ENCODE measurements around the gene LRRC30. TPM values are rescaled to one million over a fixed set of nuclear protein-coding genes. Genes with fewer than 3 reads are reported as not detected.

Gene LRRC30
- total RNA-seq (2014; rRNA removed; shearing (Covaris generic); ENCODE audit: low replicate concordance): not detected in 2 replicates

- no peaks in the 10 kb centered on the region for H4K20me1 ChIP-seq (ENCODE audit: insufficient read depth, low read depth, low read length)
- no peak within 1 kb of the TSS for H3K9ac ChIP-seq (ENCODE audit: low read length)
- no peaks in the 10 kb centered on the region for H3K36me3 ChIP-seq (ENCODE audit: insufficient read depth, low read length)
- no peak for DNase-seq
- H3K27ac ChIP-seq (ENCODE audit: low read length): no peak within 1 kb of the TSS
- no peaks in the 10 kb centered on the region for H3K79me2 ChIP-seq (ENCODE audit: low read length)
- no peaks in the 10 kb centered on the region for H3K4me1 ChIP-seq (ENCODE audit: low read length)
- no peaks in the 10 kb centered on the region for H3K9me3 ChIP-seq (ENCODE audit: low read length)
- no peaks in the 10 kb centered on the region for H3K27me3 ChIP-seq (ENCODE audit: low read length)
- no peak within 1 kb of the TSS for H3K4me3 ChIP-seq (ENCODE audit: low read length)
- H3K4me2 ChIP-seq (ENCODE audit: low read depth, low read length, poor library complexity, severe bottlenecking): no peak within 1 kb of the TSS
- H2AFZ ChIP-seq (ENCODE audit: low read length): no peak within 1 kb of the TSS
- H3K9me2 ChIP-seq (replicated peaks; ENCODE audit: insufficient read depth, low read length): no peaks in the 10 kb centered on the region
Measured at GRCh38 chr18:7230626-7231349, at the start of gene LRRC30. Gene LRRC30 (plus strand): TSS chr18:7231089. CDS start chr18:7231139, 50 bp downstream.

GRCh38 chr18:7185701-7186100, 45.2 kb upstream of the LRRC30 start:
- H3K9me3 ChIP-seq (ENCODE audit: low read length): peaks cover 4% of the 10 kb centered on the region; the same call in 1 of the 2 replicates
- no peak overlapping the region for H2AFZ ChIP-seq (ENCODE audit: low read length)
- no peak overlapping the region for H3K4me3 ChIP-seq (ENCODE audit: low read length)
- H3K79me2 ChIP-seq (ENCODE audit: low read length): no peaks in the 10 kb centered on the region
- no peaks in the 10 kb centered on the region for H3K9me2 ChIP-seq (replicated peaks; ENCODE audit: insufficient read depth, low read length)
- H3K9ac ChIP-seq (ENCODE audit: low read length): no peak overlapping the region
- DNase-seq: no peak
- no peaks in the 10 kb centered on the region for H3K36me3 ChIP-seq (ENCODE audit: insufficient read depth, low read length)
- no peak overlapping the region for H3K4me2 ChIP-seq (ENCODE audit: low read depth, low read length, poor library complexity, severe bottlenecking)
- H3K27me3 ChIP-seq (ENCODE audit: low read length): no peaks in the 10 kb centered on the region
- no peaks in the 10 kb centered on the region for H4K20me1 ChIP-seq (ENCODE audit: insufficient read depth, low read depth, low read length)
- H3K27ac ChIP-seq (ENCODE audit: low read length): no peak overlapping the region
- no peaks in the 10 kb centered on the region for H3K4me1 ChIP-seq (ENCODE audit: low read length)

- Histone ChIP-seq H3K9ac (ENCODE audit: low read length) (no peak overlapping the region), H3K9me2 (replicated peaks; ENCODE audit: insufficient read depth, low read length) (no peaks in the 10 kb centered on the region), H3K4me2 (ENCODE audit: low read depth, low read length, poor library complexity, severe bottlenecking) (no peak overlapping the region), H3K27me3 (ENCODE audit: low read length) (no peaks in the 10 kb centered on the region), H3K4me3 (ENCODE audit: low read length) (no peak overlapping the region), H4K20me1 (ENCODE audit: insufficient read depth, low read depth, low read length) (no peaks in the 10 kb centered on the region), H3K4me1 (ENCODE audit: low read length) (no peaks in the 10 kb centered on the region), H3K27ac (ENCODE audit: low read length) (no peak overlapping the region), H2AFZ (ENCODE audit: low read length) (no peak overlapping the region), H3K36me3 (ENCODE audit: insufficient read depth, low read length) (no peaks in the 10 kb centered on the region), H3K9me3 (ENCODE audit: low read length) (peaks cover 1% of the 10 kb centered on the region; the same call in 1 of the 2 replicates), H3K79me2 (ENCODE audit: low read length) (no peaks in the 10 kb centered on the region)
- DNase-seq: no peak
Measured at GRCh38 chr18:7190547-7191156, 40.2 kb upstream of the LRRC30 start.

- no peak overlapping the region for H3K4me3 ChIP-seq (ENCODE audit: low read length)
- H3K27ac ChIP-seq (ENCODE audit: low read length): no peak overlapping the region
- H3K27me3 ChIP-seq (ENCODE audit: low read length): no peaks in the 10 kb centered on the region
- no peaks in the 10 kb centered on the region for H3K79me2 ChIP-seq (ENCODE audit: low read length)
- no peaks in the 10 kb centered on the region for H3K36me3 ChIP-seq (ENCODE audit: insufficient read depth, low read length)
- no peaks in the 10 kb centered on the region for H3K4me1 ChIP-seq (ENCODE audit: low read length)
- H2AFZ ChIP-seq (ENCODE audit: low read length): no peak overlapping the region
- no peak overlapping the region for H3K4me2 ChIP-seq (ENCODE audit: low read depth, low read length, poor library complexity, severe bottlenecking)
- no peaks in the 10 kb centered on the region for H4K20me1 ChIP-seq (ENCODE audit: insufficient read depth, low read depth, low read length)
- H3K9ac ChIP-seq (ENCODE audit: low read length): no peak overlapping the region
- H3K9me2 ChIP-seq (replicated peaks; ENCODE audit: insufficient read depth, low read length): no peaks in the 10 kb centered on the region
- DNase-seq: no peak
- H3K9me3 ChIP-seq (ENCODE audit: low read length): no peaks in the 10 kb centered on the region
Measured at GRCh38 chr18:7191736-7192135, 39.2 kb upstream of the LRRC30 start.

- Histone ChIP-seq H3K79me2 (ENCODE audit: low read length) (no peaks in the 10 kb centered on the region), H3K4me1 (ENCODE audit: low read length) (no peaks in the 10 kb centered on the region), H3K27ac (ENCODE audit: low read length) (no peak overlapping the region), H3K4me3 (ENCODE audit: low read length) (no peak overlapping the region), H3K9me2 (replicated peaks; ENCODE audit: insufficient read depth, low read length) (no peaks in the 10 kb centered on the region), H3K9ac (ENCODE audit: low read length) (no peak overlapping the region), H3K4me2 (ENCODE audit: low read depth, low read length, poor library complexity, severe bottlenecking) (no peak overlapping the region), H4K20me1 (ENCODE audit: insufficient read depth, low read depth, low read length) (no peaks in the 10 kb centered on the region), H2AFZ (ENCODE audit: low read length) (no peak overlapping the region), H3K36me3 (ENCODE audit: insufficient read depth, low read length) (no peaks in the 10 kb centered on the region), H3K27me3 (ENCODE audit: low read length) (no peaks in the 10 kb centered on the region), H3K9me3 (ENCODE audit: low read length) (no peaks in the 10 kb centered on the region)
- DNase-seq: no peak
Measured at GRCh38 chr18:7195266-7195665, 35.6 kb upstream of the LRRC30 start.

- Histone ChIP-seq H3K27ac (ENCODE audit: low read length) (no peak overlapping the region), H4K20me1 (ENCODE audit: insufficient read depth, low read depth, low read length) (no peaks in the 10 kb centered on the region), H3K79me2 (ENCODE audit: low read length) (no peaks in the 10 kb centered on the region), H3K27me3 (ENCODE audit: low read length) (no peaks in the 10 kb centered on the region), H3K9me2 (replicated peaks; ENCODE audit: insufficient read depth, low read length) (no peaks in the 10 kb centered on the region), H3K9ac (ENCODE audit: low read length) (no peak overlapping the region), H3K4me2 (ENCODE audit: low read depth, low read length, poor library complexity, severe bottlenecking) (no peak overlapping the region), H3K4me3 (ENCODE audit: low read length) (no peak overlapping the region), H3K9me3 (ENCODE audit: low read length) (no peaks in the 10 kb centered on the region), H3K4me1 (ENCODE audit: low read length) (no peaks in the 10 kb centered on the region), H3K36me3 (ENCODE audit: insufficient read depth, low read length) (no peaks in the 10 kb centered on the region), H2AFZ (ENCODE audit: low read length) (no peak overlapping the region)
- DNase-seq: no peak
Measured at GRCh38 chr18:7196421-7196820, 34.5 kb upstream of the LRRC30 start.

GRCh38 chr18:7197854-7198253, 33.0 kb upstream of the LRRC30 start:
- no peaks in the 10 kb centered on the region for H3K9me3 ChIP-seq (ENCODE audit: low read length)
- no peak overlapping the region for H3K9ac ChIP-seq (ENCODE audit: low read length)
- H3K79me2 ChIP-seq (ENCODE audit: low read length): no peaks in the 10 kb centered on the region
- no peak overlapping the region for H3K27ac ChIP-seq (ENCODE audit: low read length)
- H3K36me3 ChIP-seq (ENCODE audit: insufficient read depth, low read length): no peaks in the 10 kb centered on the region
- H3K27me3 ChIP-seq (ENCODE audit: low read length): no peaks in the 10 kb centered on the region
- no peaks in the 10 kb centered on the region for H3K9me2 ChIP-seq (replicated peaks; ENCODE audit: insufficient read depth, low read length)
- no peak overlapping the region for H2AFZ ChIP-seq (ENCODE audit: low read length)
- H3K4me2 ChIP-seq (ENCODE audit: low read depth, low read length, poor library complexity, severe bottlenecking): no peak overlapping the region
- no peaks in the 10 kb centered on the region for H4K20me1 ChIP-seq (ENCODE audit: insufficient read depth, low read depth, low read length)
- no peaks in the 10 kb centered on the region for H3K4me1 ChIP-seq (ENCODE audit: low read length)
- no peak overlapping the region for H3K4me3 ChIP-seq (ENCODE audit: low read length)
- no peak for DNase-seq

GRCh38 chr18:7198326-7198725, 32.6 kb upstream of the LRRC30 start:
- DNase-seq: no peak

More at GRCh38 chr18:7198326-7198725, 32.6 kb upstream of the LRRC30 start:
- no peaks in the 10 kb centered on the region for H3K4me1 ChIP-seq (ENCODE audit: low read length)
- H3K27me3 ChIP-seq (ENCODE audit: low read length): no peaks in the 10 kb centered on the region
- H3K9me3 ChIP-seq (ENCODE audit: low read length): no peaks in the 10 kb centered on the region
- H3K9me2 ChIP-seq (replicated peaks; ENCODE audit: insufficient read depth, low read length): no peaks in the 10 kb centered on the region
- no peaks in the 10 kb centered on the region for H4K20me1 ChIP-seq (ENCODE audit: insufficient read depth, low read depth, low read length)
- H3K4me3 ChIP-seq (ENCODE audit: low read length): no peak overlapping the region
- no peak overlapping the region for H2AFZ ChIP-seq (ENCODE audit: low read length)
- no peaks in the 10 kb centered on the region for H3K36me3 ChIP-seq (ENCODE audit: insufficient read depth, low read length)
- H3K9ac ChIP-seq (ENCODE audit: low read length): no peak overlapping the region
- no peak overlapping the region for H3K27ac ChIP-seq (ENCODE audit: low read length)
- no peaks in the 10 kb centered on the region for H3K79me2 ChIP-seq (ENCODE audit: low read length)
- no peak overlapping the region for H3K4me2 ChIP-seq (ENCODE audit: low read depth, low read length, poor library complexity, severe bottlenecking)
